GM18907 (cell line): ENCODE data around the gene HAGHL.
"Not testable (repeated sequence)": the region's sequence is repeated elsewhere in the genome, so short reads cannot be mapped to it uniquely, and the experiment has no call there.

Experiments used
- ATAC-seq: cut with Tn5 transposase; IDR thresholded peaks from one replicate; pipeline ENCODE4 v1.9.1; 2021; ENCODE audit warnings: mild to moderate bottlenecking, moderate library complexity; ENCODE audit not compliant: unreplicated experiment

HAGHL gene

DNA sequence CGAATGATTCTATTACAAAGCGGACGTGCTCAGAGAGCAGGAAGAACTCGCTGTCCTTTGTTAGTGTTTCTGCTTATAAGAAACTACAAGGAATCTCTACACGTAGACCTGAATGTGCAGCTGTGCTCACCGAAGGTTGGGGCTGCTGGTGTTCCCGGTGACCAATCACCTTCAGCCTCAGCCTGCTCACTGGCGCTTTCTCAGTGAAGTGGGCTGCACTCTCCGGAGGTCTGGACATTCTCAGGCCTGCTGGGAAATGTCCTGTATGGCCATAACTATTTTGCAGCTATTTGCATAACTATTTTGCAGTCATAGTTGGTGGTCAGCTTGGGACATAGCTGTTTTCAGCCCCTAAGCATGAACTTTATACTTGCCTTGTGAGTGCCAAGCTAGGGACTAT, 23.6 kb downstream of the HAGHL start:
- ATAC-seq = no peak

GRCh38 chr16:751152-752006, 24.5 kb downstream of the HAGHL start:
- ATAC-seq = no peak

- ATAC-seq = no peak
Measured at GRCh38 chr16:752007-752312, 25.1 kb downstream of the HAGHL start.

DNA sequence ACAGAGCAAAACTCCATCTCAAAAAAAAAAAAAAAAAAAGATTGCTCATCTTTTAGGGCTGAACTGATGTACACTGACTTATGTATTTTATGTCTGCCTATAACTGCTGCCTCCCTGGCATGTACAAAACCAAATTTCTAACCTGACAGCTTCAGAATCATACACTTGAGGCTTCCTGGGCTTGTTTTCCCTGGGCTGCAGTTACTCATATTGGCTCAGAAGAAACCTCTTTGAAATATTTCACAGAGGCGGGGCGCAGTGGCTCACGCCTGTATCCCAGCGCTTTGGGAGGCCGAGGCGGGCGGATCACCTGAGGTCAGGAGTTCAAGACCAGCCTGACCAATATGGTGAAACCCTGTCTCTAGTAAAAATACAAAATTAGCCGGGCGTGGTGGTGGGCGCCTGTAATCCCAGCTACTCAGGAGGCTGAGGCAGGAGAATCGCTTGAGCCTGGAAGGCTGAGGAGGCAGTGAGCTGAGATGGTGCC, 27.3 kb downstream of the HAGHL start:
- not testable (repeated sequence) for ATAC-seq

- ATAC-seq = no peak
Measured at GRCh38 chr16:754656-755055, 27.8 kb downstream of the HAGHL start.

DNA sequence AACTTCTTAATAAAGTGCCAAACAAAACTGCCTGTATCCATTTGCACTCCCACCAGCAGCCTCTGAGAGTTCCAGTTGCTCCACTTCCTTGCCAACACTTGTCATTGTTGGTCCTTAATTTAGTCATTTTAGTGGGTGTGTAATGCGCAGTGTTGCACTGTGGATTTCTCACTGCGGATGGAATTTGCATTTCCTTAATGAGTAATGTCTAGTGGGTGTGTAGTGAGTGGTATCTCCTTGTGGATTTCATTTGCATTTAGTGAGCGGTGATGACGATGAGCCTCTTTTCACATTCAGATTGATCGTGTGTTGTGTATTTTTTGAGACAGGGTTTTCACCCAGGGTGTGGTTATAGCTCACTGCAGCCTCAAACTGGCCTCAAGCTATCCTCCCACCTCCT, 29.5 kb downstream of the HAGHL start:
- ATAC-seq = no peak

- ATAC-seq = no peak
Measured at GRCh38 chr16:759110-759910, 32.4 kb downstream of the HAGHL start.

DNA sequence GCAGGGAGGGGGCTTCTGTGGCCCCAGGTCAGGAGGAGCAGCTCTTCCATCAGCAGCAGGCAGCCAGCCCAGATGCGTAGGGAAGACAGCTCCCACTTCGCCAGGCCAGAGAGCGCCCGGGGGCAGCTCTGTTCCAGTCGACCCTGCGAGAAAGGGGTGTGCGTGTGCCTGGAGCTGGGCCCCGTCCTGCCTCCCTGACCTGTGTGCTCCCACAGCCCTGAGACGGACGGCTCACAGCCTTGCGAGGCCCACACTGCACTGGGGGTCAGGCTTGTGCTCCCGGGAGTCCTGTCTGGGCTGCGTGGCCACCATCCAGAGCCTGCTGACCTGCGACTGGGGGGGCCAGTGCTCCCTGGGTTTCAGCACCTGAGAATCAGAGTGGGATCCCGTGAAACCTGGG, 33.2 kb downstream of the HAGHL start:
- no peak for ATAC-seq

GRCh38 chr16:760545-761343, 33.8 kb downstream of the HAGHL start, which contains the start of gene MSLN:
MSLN (plus strand) TSS chr16:760734; CDS start chr16:762681, 1,947 bp downstream.
- ATAC-seq = no peak

- ATAC-seq = no peak
Measured at GRCh38 chr16:761625-762513, 35.0 kb downstream of the HAGHL start.

- no peak for ATAC-seq
Measured at GRCh38 chr16:762595-763268, 35.8 kb downstream of the HAGHL start.

- no peak for ATAC-seq
Measured at GRCh38 chr16:763369-764183, 36.7 kb downstream of the HAGHL start.

DNA sequence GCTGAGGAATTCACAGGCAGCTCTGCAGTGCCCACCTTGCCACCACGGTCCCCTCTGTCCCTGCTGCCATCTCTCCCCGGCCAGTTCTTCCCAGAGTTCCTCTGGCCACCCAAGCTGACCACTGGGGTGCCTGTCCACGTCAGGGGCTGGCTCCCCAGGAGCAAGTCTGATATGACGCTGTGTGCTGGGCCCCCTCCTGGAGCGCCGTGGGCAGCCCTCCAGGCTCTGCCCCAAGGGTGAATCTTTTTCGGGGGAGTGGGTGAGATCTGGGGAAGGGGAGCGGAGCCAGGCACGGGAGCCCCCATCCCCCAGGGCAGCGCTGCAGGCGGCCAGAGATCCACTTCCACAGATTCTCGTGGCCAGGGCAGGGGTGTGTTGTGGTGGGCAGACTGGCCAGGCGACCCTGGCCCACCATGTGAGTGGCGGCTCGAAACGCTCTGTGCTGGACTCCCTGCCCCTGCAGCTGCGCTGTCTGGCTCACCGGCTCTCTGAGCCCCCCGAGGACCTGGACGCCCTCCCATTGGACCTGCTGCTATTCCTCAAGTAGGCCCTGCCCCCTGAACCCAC, 37.4 kb downstream of the HAGHL start:
- ATAC-seq = no peak

GRCh38 chr16:764848-765487, 38.1 kb downstream of the HAGHL start:
- no peak for ATAC-seq

- ATAC-seq = no peak
Measured at GRCh38 chr16:765488-765865, 38.6 kb downstream of the HAGHL start.

DNA sequence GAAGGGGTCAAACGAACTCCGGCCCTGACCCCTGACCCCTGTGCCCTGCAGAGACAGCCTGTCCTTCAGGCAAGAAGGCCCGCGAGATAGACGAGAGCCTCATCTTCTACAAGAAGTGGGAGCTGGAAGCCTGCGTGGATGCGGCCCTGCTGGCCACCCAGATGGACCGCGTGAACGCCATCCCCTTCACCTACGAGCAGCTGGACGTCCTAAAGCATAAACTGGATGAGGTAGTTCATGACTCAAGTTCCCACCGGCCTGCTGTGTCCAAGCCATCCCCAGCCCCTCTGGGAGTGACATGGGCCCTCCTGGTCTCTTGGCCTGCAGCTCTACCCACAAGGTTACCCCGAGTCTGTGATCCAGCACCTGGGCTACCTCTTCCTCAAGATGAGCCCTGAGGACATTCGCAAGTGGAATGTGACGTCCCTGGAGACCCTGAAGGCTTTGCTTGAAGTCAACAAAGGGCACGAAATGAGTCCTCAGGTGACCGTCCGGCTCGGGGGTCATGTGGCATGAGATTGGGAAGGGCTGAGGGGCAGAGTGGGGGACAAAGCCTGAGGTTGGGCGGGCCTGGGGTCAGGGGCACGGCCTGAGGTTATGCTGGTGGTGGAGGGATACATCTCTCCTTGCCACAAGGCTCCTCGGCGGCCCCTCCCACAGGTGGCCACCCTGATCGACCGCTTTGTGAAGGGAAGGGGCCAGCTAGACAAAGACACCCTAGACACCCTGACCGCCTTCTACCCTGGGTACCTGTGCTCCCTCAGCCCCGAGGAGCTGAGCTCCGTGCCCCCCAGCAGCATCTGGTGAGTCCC, 39.3 kb downstream of the HAGHL start:
- ATAC-seq = no peak
